Spleen (tissue), 11 donors: ENCODE data around the gene GPR84. TPM values are rescaled to one million over a fixed set of nuclear protein-coding genes. Genes with fewer than 3 reads are reported as not detected.

ENCODE experiments used
- DNase-seq: peaks from one replicate; pipeline ENCODE4 v3.0.0-alpha.2; 2020
- H3K27ac ChIP-seq, 8 donors: fragments of 200-600 bp; sonication (generic) in 7 of 8; 1 replicate in 4 of 8; 2 replicates in 4 of 8; pipeline versions ENCODE4 v1.5.0 to v1.8.0; 2016 to 2021; ENCODE audit warnings: inconsistent platforms in 4 of 8, mild to moderate bottlenecking in 4 of 8, moderate library complexity in 1 of 8
- H3K27me3 ChIP-seq, 7 donors: fragments of 200-600 bp; sonication (generic) in 6 of 7; replicated peaks in 1 of 7; 1 replicate in 4 of 7; 2 replicates in 3 of 7; pipeline versions ENCODE4 v1.5.0 to v1.8.0; 2016 to 2021; ENCODE audit warnings: inconsistent platforms in 3 of 7, mild to moderate bottlenecking in 1 of 7
- H3K36me3 ChIP-seq, 6 donors: fragments of 200-600 bp; sonication (generic) in 5 of 6; 1 replicate in 4 of 6; 2 replicates in 2 of 6; pipeline versions ENCODE4 v1.5.0 to v1.8.0; 2016 to 2021; ENCODE audit warnings: inconsistent platforms in 2 of 6
- H3K4me1 ChIP-seq, 6 donors: fragments of 200-600 bp; sonication (generic) in 5 of 6; 1 replicate in 3 of 6; 2 replicates in 3 of 6; pipeline versions ENCODE4 v1.5.0 to v1.8.0; 2016 to 2021; ENCODE audit warnings: inconsistent platforms in 3 of 6
- H3K4me3 ChIP-seq, 8 donors: fragments of 200-600 bp; sonication (generic) in 7 of 8; 1 replicate in 4 of 8; 2 replicates in 4 of 8; pipeline versions ENCODE4 v1.5.0 to v1.8.0; 2016 to 2021; ENCODE audit warnings: inconsistent platforms in 4 of 8, mild to moderate bottlenecking in 4 of 8, moderate library complexity in 2 of 8
- H3K9me3 ChIP-seq, 8 donors: fragments of 200-600 bp; sonication (generic) in 7 of 8; 1 replicate in 4 of 8; 2 replicates in 4 of 8; pipeline versions ENCODE4 v1.5.0 to v1.8.0; 2016 to 2021; ENCODE audit warnings: inconsistent platforms in 4 of 8
- POLR2A ChIP-seq, 3 donors: fragments of 450-650 bp; IDR thresholded peaks; one replicate each; pipeline ENCODE4 v1.5.1; 2017; ENCODE audit warnings: antibody characterized with exemption in 3 of 3, mild to moderate bottlenecking in 1 of 3
- POLR2AphosphoS5 ChIP-seq, 3 donors: sonication (generic); formaldehyde crosslinking; IDR thresholded peaks; one replicate each; pipeline ENCODE4 v1.5.1; 2017; ENCODE audit warnings: antibody characterized with exemption in 3 of 3
- WGBS, 5 donors: extraction: QIAGEN DNeasy Blood & Tissue Kit in 3 of 5; methylation state at CpG; one replicate each; pipeline versions ENCODE4 v1.1.5 to v1.1.7; 2013 to 2018; 5-methylcytosine and 5-hydroxymethylcytosine counted together
- intact Hi-C: fragments of 100-400 bp; cut with DNase I; formaldehyde crosslinking; loops from one replicate; pipeline ENCODE4 v1.15.0; 2023; ENCODE audit warnings: low total_unique reads
- polyA plus RNA-seq, 3 donors: library from polyadenylated mRNA; stranded (reverse); fragments of 200-250 nt; gene quantifications; one replicate each; pipeline ENCODE4 v1.2.1, GENCODE V29; 2013
- total RNA-seq, 7 donors: library from RNA; depleted of rRNA in 3 of 7; stranded (reverse); fragments of >200 nt in 3 of 7; fragmentation: NEBNext Ultra II Directional in 4 of 7; extraction: Animal tissue kit (Norgen Biotek cat#: 25700) in 4 of 7; gene quantifications; one replicate each; pipeline versions ENCODE4 v1.1.0 to v1.2.1, GENCODE V29; 2016 to 2021
- TF ChIP-seq, protein P1 (sequence below), 11 experiments: fragments of 200-600 bp in 7 of 11; fragments of 450-650 bp in 4 of 11; sonication (generic) in 4 of 11; IDR thresholded peaks in 8 of 11; conservative IDR thresholded peaks in 3 of 11; 1 replicate in 7 of 11; 2 replicates in 4 of 11; pipeline versions ENCODE4 v1.4.0 to v1.8.0; 2016 to 2021; ENCODE audit warnings: antibody characterized with exemption in 11 of 11, inconsistent platforms in 4 of 11, mild to moderate bottlenecking in 1 of 11
- donor health status: healthy with polysubstance abuse.
- donor health status: DM: no; HTN: no; CAD: no; lungs with moderate emphysema.
- donor health status: DM: no; HTN: no; CAD: no.
- donor health status: Bipolar disorder and iron deficiency.
- donor health status: healthy.
- donor health status: DM: no; HTN: no; CAD: no.
- donor health status: DM: yes; HTN: yes; CAD: no.

Gene GPR84
- total and polyA plus RNA-seq, 10 donors, result 0.35 to 12.5 (median 2.3) TPM

DNA sequence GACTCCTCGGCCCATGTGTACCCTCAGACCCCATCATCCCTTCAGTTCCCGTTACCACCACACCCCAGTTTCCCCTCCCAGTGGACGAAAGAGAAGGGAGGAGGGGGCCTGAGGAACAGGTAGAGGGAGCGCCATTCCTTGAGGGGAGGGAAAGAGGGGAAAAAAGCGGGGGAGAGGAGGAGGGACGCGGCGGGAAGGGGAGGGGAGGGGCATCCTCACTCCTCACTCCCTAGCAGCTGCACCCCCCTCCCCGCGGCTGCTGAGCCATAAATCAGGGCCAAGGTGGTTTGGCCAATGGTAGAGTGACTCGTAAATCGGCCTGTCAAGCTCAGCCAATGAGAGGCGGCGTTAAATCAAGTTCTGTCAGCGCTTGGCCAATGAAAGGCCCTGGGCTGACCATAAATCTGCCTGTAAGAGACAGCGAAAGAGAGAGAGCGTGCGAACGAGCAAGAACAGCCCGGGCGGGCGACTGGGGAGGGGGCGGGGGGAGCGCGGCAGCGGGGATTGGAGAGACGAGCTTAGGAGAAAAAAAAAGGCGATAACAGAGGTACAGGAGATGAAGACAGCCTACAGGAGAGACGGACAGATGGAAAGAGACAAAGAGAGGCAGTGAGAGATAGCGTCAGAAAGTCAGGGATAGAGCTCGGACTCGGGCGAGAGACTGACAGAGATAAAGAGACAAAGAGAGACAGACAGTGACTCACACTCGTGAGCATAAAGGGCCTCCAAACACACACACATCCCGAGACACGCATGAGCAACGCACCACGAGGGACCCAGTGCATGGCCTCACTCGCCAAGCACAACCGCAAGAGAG lies 5.1 kb downstream of the GPR84 start:
- H3K36me3 ChIP-seq, result peaks cover 0 to 16% (median 0%) of the 10 kb centered on the region in 6 donors
- TF ChIP-seq POLR2A (IDR thresholded peaks at IDR 0.05), result no peak
- TF ChIP-seq, protein P1, sequence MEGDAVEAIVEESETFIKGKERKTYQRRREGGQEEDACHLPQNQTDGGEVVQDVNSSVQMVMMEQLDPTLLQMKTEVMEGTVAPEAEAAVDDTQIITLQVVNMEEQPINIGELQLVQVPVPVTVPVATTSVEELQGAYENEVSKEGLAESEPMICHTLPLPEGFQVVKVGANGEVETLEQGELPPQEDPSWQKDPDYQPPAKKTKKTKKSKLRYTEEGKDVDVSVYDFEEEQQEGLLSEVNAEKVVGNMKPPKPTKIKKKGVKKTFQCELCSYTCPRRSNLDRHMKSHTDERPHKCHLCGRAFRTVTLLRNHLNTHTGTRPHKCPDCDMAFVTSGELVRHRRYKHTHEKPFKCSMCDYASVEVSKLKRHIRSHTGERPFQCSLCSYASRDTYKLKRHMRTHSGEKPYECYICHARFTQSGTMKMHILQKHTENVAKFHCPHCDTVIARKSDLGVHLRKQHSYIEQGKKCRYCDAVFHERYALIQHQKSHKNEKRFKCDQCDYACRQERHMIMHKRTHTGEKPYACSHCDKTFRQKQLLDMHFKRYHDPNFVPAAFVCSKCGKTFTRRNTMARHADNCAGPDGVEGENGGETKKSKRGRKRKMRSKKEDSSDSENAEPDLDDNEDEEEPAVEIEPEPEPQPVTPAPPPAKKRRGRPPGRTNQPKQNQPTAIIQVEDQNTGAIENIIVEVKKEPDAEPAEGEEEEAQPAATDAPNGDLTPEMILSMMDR (IDR thresholded peaks at IDR 0.05 in 8 of 11, conservative IDR thresholded peaks at IDR 0.05 in 3 of 11), result peak in 4 of 11 experiments; percentile 10 to 26 (median 12)
- peak; percentile 66 to 79 (median 72) for TF ChIP-seq POLR2AphosphoS5 (IDR thresholded peaks at IDR 0.05)
- H3K9me3 ChIP-seq, result no peaks in the 10 kb centered on the region
- peak overlapping the region; percentile 50 to 74 (median 60) for H3K4me3 ChIP-seq
- peaks cover 7 to 68% (median 28%) of the 10 kb centered on the region in 6 donors for H3K4me1 ChIP-seq
- peak; percentile 95 for DNase-seq
- H3K27me3 ChIP-seq, result no peaks in the 10 kb centered on the region
- WGBS, 5 donors, result 0 to 2% (median 1%) methylated on average over 39 to 40 of the region's 40 CpGs
- intact Hi-C loops, result no loop called here
- peak overlapping the region; percentile 73 to 89 (median 86) for H3K27ac ChIP-seq

DNA sequence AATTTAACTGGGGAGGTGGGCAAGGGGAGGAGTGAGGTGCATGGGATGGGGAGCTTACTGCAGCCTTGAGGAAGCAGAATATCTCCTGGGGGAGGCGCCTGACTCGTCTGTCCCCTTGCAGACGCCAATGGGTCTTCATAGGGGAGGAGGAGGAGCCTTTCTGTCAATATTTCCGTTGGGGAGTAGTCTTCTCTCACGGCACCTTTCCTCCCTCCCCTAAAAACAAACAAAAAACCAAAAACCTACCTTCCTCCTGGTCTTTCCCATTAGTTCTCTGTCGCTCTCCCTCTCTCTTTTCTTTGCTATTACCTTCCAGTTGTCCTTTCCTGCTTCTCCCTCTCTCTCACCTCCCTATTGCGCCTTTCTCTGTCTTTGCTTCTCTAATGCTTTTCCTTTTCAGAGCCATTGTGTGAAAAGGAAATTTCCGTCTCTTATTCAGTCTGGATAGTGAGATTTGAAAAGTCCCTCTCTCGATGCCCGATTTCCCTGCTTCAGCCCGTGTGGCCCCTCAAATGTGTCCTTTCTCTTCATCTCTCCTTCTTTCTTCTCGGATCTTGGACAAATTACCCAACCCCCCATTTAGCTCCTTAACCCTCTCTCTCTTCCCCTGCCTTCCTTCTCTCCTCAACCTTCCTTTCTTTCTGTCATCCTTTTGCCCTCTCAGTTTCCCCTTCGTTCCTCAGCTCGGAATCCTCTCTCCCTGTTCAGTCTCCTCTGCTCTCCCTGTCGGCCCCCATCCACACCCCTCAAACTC lies 5.9 kb downstream of the GPR84 start:
- 4 to 12% (median 7%) methylated on average over 15 of the region's 15 CpGs for WGBS, 5 donors
- no peaks in the 10 kb centered on the region for H3K9me3 ChIP-seq
- H3K27me3 ChIP-seq, result no peaks in the 10 kb centered on the region
- intact Hi-C loops, result no loop called here
- DNase-seq, result no peak
- TF ChIP-seq POLR2AphosphoS5 (IDR thresholded peaks at IDR 0.05) (no peak), POLR2A (IDR thresholded peaks at IDR 0.05) (no peak)
- TF ChIP-seq, protein P1 (IDR thresholded peaks at IDR 0.05 in 8 of 11, conservative IDR thresholded peaks at IDR 0.05 in 3 of 11), result no peak
- H3K4me3 ChIP-seq, result peak overlapping the region; percentile 50 to 74 (median 60)
- H3K4me1 ChIP-seq, result peaks cover 7 to 60% (median 27%) of the 10 kb centered on the region in 6 donors
- peak overlapping the region; percentile 66 to 89 (median 86) for H3K27ac ChIP-seq
- H3K36me3 ChIP-seq, result peaks cover 0 to 20% (median 0%) of the 10 kb centered on the region in 6 donors

DNA sequence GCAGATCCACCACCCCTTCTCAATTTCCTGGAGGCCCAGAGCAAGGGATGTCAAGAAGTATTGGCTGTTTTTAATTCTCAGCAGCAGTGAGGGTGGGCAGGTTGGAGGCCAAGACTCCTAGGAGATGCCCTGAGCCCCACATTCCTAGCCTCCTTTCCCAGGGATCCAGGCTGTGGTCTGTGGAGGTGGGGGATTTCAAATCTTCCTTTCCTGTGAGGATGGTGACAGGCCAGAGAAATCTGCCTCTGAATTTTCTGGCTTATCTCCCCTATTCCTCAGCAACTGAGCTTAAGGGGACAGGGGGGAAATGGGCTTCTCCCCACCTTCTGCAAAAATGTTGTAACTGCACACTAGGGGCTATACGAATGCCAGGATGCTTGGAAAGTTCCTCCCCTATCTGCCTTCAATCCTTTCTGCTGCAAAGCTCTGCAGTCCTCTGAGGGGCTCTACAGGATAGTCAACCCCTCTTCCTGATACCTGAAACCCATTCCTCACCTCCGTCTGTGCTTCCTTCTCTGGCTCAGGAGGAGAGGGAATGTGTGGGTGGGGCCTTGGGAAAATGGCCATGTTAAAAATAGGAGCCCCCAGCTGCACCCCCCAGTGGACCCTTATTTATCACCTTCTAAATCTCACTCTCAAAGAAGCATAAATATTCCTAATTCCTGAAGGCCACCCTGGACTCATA lies 6.6 kb downstream of the GPR84 start:
- TF ChIP-seq, protein P1 (IDR thresholded peaks at IDR 0.05 in 8 of 11, conservative IDR thresholded peaks at IDR 0.05 in 3 of 11), result no peak
- TF ChIP-seq POLR2A (IDR thresholded peaks at IDR 0.05) (no peak), POLR2AphosphoS5 (IDR thresholded peaks at IDR 0.05) (no peak)
- Histone ChIP-seq H3K36me3 (peaks cover 0 to 25% (median 0%) of the 10 kb centered on the region in 6 donors), H3K4me1 (peaks cover 7 to 57% (median 25%) of the 10 kb centered on the region in 6 donors), H3K27ac (peak overlapping the region in 5 of 8 donors; percentile 73 to 87 (median 86)), H3K27me3 (no peaks in the 10 kb centered on the region), H3K4me3 (peak overlapping the region in 2 of 8 donors; percentile 69 to 74), H3K9me3 (no peaks in the 10 kb centered on the region)
- no peak for DNase-seq
- intact Hi-C loops, result no loop called here
- 51 to 76% (median 71%) methylated on average over 2 of the region's 2 CpGs for whole genome bisulfite sequencing, 5 donors
